Breast epithelium (tissue), 4 donors: Measurements from ENCODE around the gene TMCO4. TPM values are rescaled to one million over a fixed set of nuclear protein-coding genes. Genes with fewer than 3 reads are reported as not detected.

Experiments
- DNase-seq, 2 donors: peaks; one replicate each; pipeline ENCODE4 v3.0.0-alpha.2; 2019; ENCODE audit warnings: low spot score in 2 of 2
- H3K27ac ChIP-seq, 2 donors: fragments of 200-600 bp; sonication (generic) in 1 of 2; one replicate each; pipeline ENCODE4 v1.5.1; 2016 to 2019; ENCODE audit warnings: mild to moderate bottlenecking in 1 of 2
- H3K27me3 ChIP-seq, 2 donors: fragments of 200-600 bp; sonication (generic) in 1 of 2; one replicate each; pipeline versions ENCODE4 v1.5.1 to v1.6.0; 2017 to 2019; ENCODE audit warnings: control low read depth in 1 of 2, mild to moderate bottlenecking in 1 of 2
- H3K36me3 ChIP-seq: fragments of 200-600 bp; one replicate; pipeline ENCODE4 v1.5.1; 2019
- H3K4me1 ChIP-seq, 2 donors: fragments of 200-600 bp; sonication (generic); one replicate each; pipeline ENCODE4 v1.5.1; 2016 to 2019; ENCODE audit warnings: control low read depth in 1 of 2
- H3K4me3 ChIP-seq, 3 donors: fragments of 200-600 bp; sonication (generic); 1 replicate in 2 of 3; 2 replicates in 1 of 3; pipeline ENCODE4 v1.5.1; 2016 to 2019; ENCODE audit warnings: mild to moderate bottlenecking in 3 of 3, moderate library complexity in 2 of 3
- H3K9me3 ChIP-seq, 2 donors: fragments of 200-600 bp; sonication (generic) in 1 of 2; one replicate each; pipeline ENCODE4 v1.5.1; 2016 to 2019; ENCODE audit warnings: control low read depth in 1 of 2
- CTCF ChIP-seq, 3 donors: fragments of 450-650 bp; IDR thresholded peaks; one replicate each; pipeline ENCODE4 v1.5.1; 2016 to 2017; ENCODE audit warnings: antibody characterized with exemption in 3 of 3, mild to moderate bottlenecking in 3 of 3, moderate library complexity in 3 of 3
- POLR2A ChIP-seq: fragments of 450-650 bp; IDR thresholded peaks from one replicate; pipeline ENCODE4 v1.6.1; 2016; ENCODE audit warnings: antibody characterized with exemption, mild to moderate bottlenecking, moderate library complexity
- POLR2AphosphoS5 ChIP-seq, 3 donors: sonication (generic); formaldehyde crosslinking; IDR thresholded peaks; one replicate each; pipeline ENCODE4 v1.6.1; 2017; ENCODE audit warnings: antibody characterized with exemption in 3 of 3
- intact Hi-C: fragments of 100-400 bp; cut with DNase I; formaldehyde crosslinking; loops from one replicate; pipeline ENCODE4 v1.15.1; 2023; ENCODE audit warnings: low total_unique reads
- total RNA-seq, 3 donors: library from RNA; depleted of rRNA; stranded (reverse); fragments of >200 nt; gene quantifications; one replicate each; pipeline ENCODE4 v1.1.0, GENCODE V29; 2016

The TMCO4 gene
- total RNA-seq, 3 donors from 2014 or later = 26.7 to 44.2 (median 34.1) TPM

- intact Hi-C loops = loop anchor here (10.0 kb wide), 1 partner anchor 960 kb away; no protein-coding TSS in a partner anchor
These were observed 45.2 kb upstream of the TMCO4 start for GRCh38 chr1:19844731-19845495.

GRCh38 chr1:19840228-19840627 is 40.5 kb upstream of the TMCO4 start:
- Histone ChIP-seq H3K27me3 (no peaks in the 10 kb centered on the region), H3K9me3 (no peaks in the 10 kb centered on the region), H3K27ac (no peak overlapping the region), H3K4me1 (no peaks in the 10 kb centered on the region), H3K4me3 (no peak overlapping the region), H3K36me3 (no peaks in the 10 kb centered on the region)
- no peak for TF ChIP-seq POLR2A
- no peak for TF ChIP-seq CTCF (IDR thresholded peaks at IDR 0.05)
- no peak for TF ChIP-seq POLR2AphosphoS5 (IDR thresholded peaks at IDR 0.05)
- DNase-seq = no peak
- intact Hi-C loops = loop anchor here (10.0 kb wide), 1 partner anchor 965 kb away; no protein-coding TSS in a partner anchor

More at GRCh38 chr1:19844731-19845495, 45.2 kb upstream of the TMCO4 start:
- H3K27me3 ChIP-seq = no peaks in the 10 kb centered on the region
- no peak for TF ChIP-seq POLR2AphosphoS5 (IDR thresholded peaks at IDR 0.05)
- TF ChIP-seq CTCF (IDR thresholded peaks at IDR 0.05) = no peak
- TF ChIP-seq POLR2A = no peak
- H3K27ac ChIP-seq = no peak overlapping the region
- no peaks in the 10 kb centered on the region for H3K4me1 ChIP-seq
- H3K4me3 ChIP-seq = no peak overlapping the region
- DNase-seq = no peak
- H3K9me3 ChIP-seq = no peaks in the 10 kb centered on the region
- H3K36me3 ChIP-seq = no peaks in the 10 kb centered on the region

- no peak overlapping the region for H3K4me3 ChIP-seq
These were observed 38.1 kb upstream of the TMCO4 start for GRCh38 chr1:19837866-19838265.

GRCh38 chr1:19835578-19835977 is 35.9 kb upstream of the TMCO4 start:
- no peak overlapping the region for H3K4me3 ChIP-seq
- no peak for DNase-seq
- H3K27me3 ChIP-seq = no peaks in the 10 kb centered on the region
- TF ChIP-seq POLR2AphosphoS5 (IDR thresholded peaks at IDR 0.05) (no peak), CTCF (IDR thresholded peaks at IDR 0.05) (no peak), POLR2A (no peak)
- peaks cover 0 to 8% of the 10 kb centered on the region in 2 donors for H3K9me3 ChIP-seq
- no peak overlapping the region for H3K27ac ChIP-seq
- intact Hi-C loops = no loop called here
- no peaks in the 10 kb centered on the region for H3K36me3 ChIP-seq
- no peaks in the 10 kb centered on the region for H3K4me1 ChIP-seq

More at GRCh38 chr1:19837866-19838265, 38.1 kb upstream of the TMCO4 start:
- TF ChIP-seq POLR2A = no peak
- TF ChIP-seq POLR2AphosphoS5 (IDR thresholded peaks at IDR 0.05) = no peak
- TF ChIP-seq CTCF (IDR thresholded peaks at IDR 0.05) = no peak
- Histone ChIP-seq H3K4me1 (no peaks in the 10 kb centered on the region), H3K9me3 (no peaks in the 10 kb centered on the region), H3K27ac (no peak overlapping the region), H3K27me3 (no peaks in the 10 kb centered on the region), H3K36me3 (no peaks in the 10 kb centered on the region)
- DNase-seq = no peak
- intact Hi-C loops = no loop called here

GRCh38 chr1:19831441-19831840 is 31.7 kb upstream of the TMCO4 start:
- no peak overlapping the region for H3K27ac ChIP-seq
- H3K9me3 ChIP-seq = peaks cover 0 to 8% of the 10 kb centered on the region in 2 donors
- H3K4me1 ChIP-seq = no peaks in the 10 kb centered on the region
- no peak for TF ChIP-seq POLR2A
- no peak for TF ChIP-seq CTCF (IDR thresholded peaks at IDR 0.05)
- TF ChIP-seq POLR2AphosphoS5 (IDR thresholded peaks at IDR 0.05) = no peak
- no peaks in the 10 kb centered on the region for H3K27me3 ChIP-seq
- DNase-seq = no peak
- H3K4me3 ChIP-seq = no peak overlapping the region
- H3K36me3 ChIP-seq = no peaks in the 10 kb centered on the region
- intact Hi-C loops = no loop called here
